Measurements from ENCODE around the gene CC2D1A.

The CC2D1A gene

GRCh38 chr19:13937479-13938300, 31.7 kb downstream of the CC2D1A start:
- no peak for DNase-seq (ENCODE audit: low read depth)

- peak; percentile 48 for DNase-seq (ENCODE audit: low read depth)
Measured at GRCh38 chr19:13938301-13939064, 32.5 kb downstream of the CC2D1A start, which contains the start of gene PODNL1. PODNL1 (minus strand) TSS chr19:13938417; CDS start chr19:13938181, 236 bp downstream.

GRCh38 chr19:13942023-13942684, 36.2 kb downstream of the CC2D1A start:
- no peak for DNase-seq (ENCODE audit: low read depth)

- DNase-seq (ENCODE audit: low read depth), result no peak
Measured at GRCh38 chr19:13946414-13946813, 40.4 kb downstream of the CC2D1A start.

- DNase-seq (ENCODE audit: low read depth), result no peak
Measured at GRCh38 chr19:13951043-13951442, 45.0 kb downstream of the CC2D1A start.

- no peak for DNase-seq (ENCODE audit: low read depth)
Measured at GRCh38 chr19:13951799-13952153, 45.8 kb downstream of the CC2D1A start.

- DNase-seq (ENCODE audit: low read depth), result peak; percentile 100
Measured at GRCh38 chr19:13952154-13952930, 46.3 kb downstream of the CC2D1A start, which contains the start of gene DCAF15. DCAF15 (plus strand) TSS chr19:13952509; CDS start chr19:13952513, 4 bp downstream.

- peak; percentile 57 for DNase-seq (ENCODE audit: low read depth)
Measured at GRCh38 chr19:13952931-13953531, 47.0 kb downstream of the CC2D1A start.

- DNase-seq (ENCODE audit: low read depth), result no peak
Measured at GRCh38 chr19:13954185-13954584, 48.2 kb downstream of the CC2D1A start.

GRCh38 chr19:13955662-13956364, 49.8 kb downstream of the CC2D1A start:
- no peak for DNase-seq (ENCODE audit: low read depth)

- no peak for DNase-seq (ENCODE audit: low read depth)
Measured at GRCh38 chr19:13956365-13956744, 50.4 kb downstream of the CC2D1A start.

GRCh38 chr19:13957051-13957450, 51.0 kb downstream of the CC2D1A start:
- no peak for DNase-seq (ENCODE audit: low read depth)

- DNase-seq (ENCODE audit: low read depth), result no peak
Measured at GRCh38 chr19:13958043-13958442, 52.0 kb downstream of the CC2D1A start.

- DNase-seq (ENCODE audit: low read depth), result no peak
Measured at GRCh38 chr19:13959141-13959961, 53.4 kb downstream of the CC2D1A start.

- no peak for DNase-seq (ENCODE audit: low read depth)
Measured at GRCh38 chr19:13959962-13960862, 54.2 kb downstream of the CC2D1A start.

- no peak for DNase-seq (ENCODE audit: low read depth)
Measured at GRCh38 chr19:13960863-13961784, 55.1 kb downstream of the CC2D1A start.

- no peak for DNase-seq (ENCODE audit: low read depth)
Measured at GRCh38 chr19:13961826-13962698, 56.1 kb downstream of the CC2D1A start.

Data from iris pigment epithelial cell (primary cell).